Measurements from ENCODE around the gene SFPQ. TPM values are rescaled to one million over a fixed set of nuclear protein-coding genes. Genes with fewer than 3 reads are reported as not detected.
"Not testable (repeated sequence)": the region's sequence is repeated elsewhere in the genome, so short reads cannot be mapped to it uniquely, and the experiment has no call there.

SFPQ gene, protein sequence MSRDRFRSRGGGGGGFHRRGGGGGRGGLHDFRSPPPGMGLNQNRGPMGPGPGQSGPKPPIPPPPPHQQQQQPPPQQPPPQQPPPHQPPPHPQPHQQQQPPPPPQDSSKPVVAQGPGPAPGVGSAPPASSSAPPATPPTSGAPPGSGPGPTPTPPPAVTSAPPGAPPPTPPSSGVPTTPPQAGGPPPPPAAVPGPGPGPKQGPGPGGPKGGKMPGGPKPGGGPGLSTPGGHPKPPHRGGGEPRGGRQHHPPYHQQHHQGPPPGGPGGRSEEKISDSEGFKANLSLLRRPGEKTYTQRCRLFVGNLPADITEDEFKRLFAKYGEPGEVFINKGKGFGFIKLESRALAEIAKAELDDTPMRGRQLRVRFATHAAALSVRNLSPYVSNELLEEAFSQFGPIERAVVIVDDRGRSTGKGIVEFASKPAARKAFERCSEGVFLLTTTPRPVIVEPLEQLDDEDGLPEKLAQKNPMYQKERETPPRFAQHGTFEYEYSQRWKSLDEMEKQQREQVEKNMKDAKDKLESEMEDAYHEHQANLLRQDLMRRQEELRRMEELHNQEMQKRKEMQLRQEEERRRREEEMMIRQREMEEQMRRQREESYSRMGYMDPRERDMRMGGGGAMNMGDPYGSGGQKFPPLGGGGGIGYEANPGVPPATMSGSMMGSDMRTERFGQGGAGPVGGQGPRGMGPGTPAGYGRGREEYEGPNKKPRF
- 100 to 1,000 TPM; 162 to 269 TPM for total RNA-seq
- 100 to 1,000 TPM; 116 to 258 TPM for polyA plus RNA-seq
- long read RNA-seq, donor 1, transcript SFPQ-207 (2 exons, 440 nt): minor isoform, 30 of 605 reads
- long read RNA-seq, donor 1, transcript SFPQ-203 (3 exons, 1,431 nt): minor isoform, 68 of 605 reads
- long read RNA-seq, donor 1, transcript SFPQ-201 (10 exons, 3,747 nt): minor isoform, 34 of 605 reads
- long read RNA-seq, donor 1, transcript SFPQ-205 (3 exons, 2,835 nt): major isoform, 98 of 605 reads
- long read RNA-seq, donor 1, partial matches to known transcripts: 314 of 605 reads
- long read RNA-seq, donor 1, other reads (novel, unspliced or antisense): 32 of 605 reads
- long read RNA-seq, donor 2, transcript SFPQ-209 (2 exons, 339 nt): minor isoform, 8 of 305 reads
- long read RNA-seq, donor 2, transcript SFPQ-203 (3 exons, 1,431 nt): minor isoform, 42 of 305 reads
- long read RNA-seq, donor 2, transcript SFPQ-207 (2 exons, 440 nt): minor isoform, 16 of 305 reads
- long read RNA-seq, donor 2, transcript SFPQ-205 (3 exons, 2,835 nt): major isoform, 79 of 305 reads
- long read RNA-seq, donor 2, partial matches to known transcripts: 148 of 305 reads
- long read RNA-seq, donor 2, other reads (novel, unspliced or antisense): 6 of 305 reads
- long read RNA-seq, donor 3, transcript SFPQ-209 (2 exons, 339 nt): minor isoform, 21 of 424 reads
- long read RNA-seq, donor 3, transcript SFPQ-207 (2 exons, 440 nt): minor isoform, 17 of 424 reads
- long read RNA-seq, donor 3, transcript SFPQ-205 (3 exons, 2,835 nt): major isoform, 67 of 424 reads
- long read RNA-seq, donor 3, transcript SFPQ-203 (3 exons, 1,431 nt): minor isoform, 43 of 424 reads
- long read RNA-seq, donor 3, partial matches to known transcripts: 265 of 424 reads
- long read RNA-seq, donor 3, other reads (novel, unspliced or antisense): 0 of 424 reads
- long read RNA-seq, donor 4, transcript SFPQ-207 (2 exons, 440 nt): minor isoform, 29 of 452 reads
- long read RNA-seq, donor 4, transcript SFPQ-209 (2 exons, 339 nt): minor isoform, 12 of 452 reads
- long read RNA-seq, donor 4, transcript SFPQ-205 (3 exons, 2,835 nt): major isoform, 97 of 452 reads
- long read RNA-seq, donor 4, transcript SFPQ-203 (3 exons, 1,431 nt): minor isoform, 42 of 452 reads
- long read RNA-seq, donor 4, partial matches to known transcripts: 262 of 452 reads
- long read RNA-seq, donor 4, other reads (novel, unspliced or antisense): 0 of 452 reads
- long read RNA-seq, donor 5, transcript SFPQ-203 (3 exons, 1,431 nt): minor isoform, 84 of 853 reads
- long read RNA-seq, donor 5, transcript SFPQ-205 (3 exons, 2,835 nt): major isoform, 146 of 853 reads
- long read RNA-seq, donor 5, transcript SFPQ-201 (10 exons, 3,747 nt): minor isoform, 31 of 853 reads
- long read RNA-seq, donor 5, transcript SFPQ-207 (2 exons, 440 nt): minor isoform, 39 of 853 reads
- long read RNA-seq, donor 5, partial matches to known transcripts: 496 of 853 reads
- long read RNA-seq, donor 5, other reads (novel, unspliced or antisense): 25 of 853 reads

DNA sequence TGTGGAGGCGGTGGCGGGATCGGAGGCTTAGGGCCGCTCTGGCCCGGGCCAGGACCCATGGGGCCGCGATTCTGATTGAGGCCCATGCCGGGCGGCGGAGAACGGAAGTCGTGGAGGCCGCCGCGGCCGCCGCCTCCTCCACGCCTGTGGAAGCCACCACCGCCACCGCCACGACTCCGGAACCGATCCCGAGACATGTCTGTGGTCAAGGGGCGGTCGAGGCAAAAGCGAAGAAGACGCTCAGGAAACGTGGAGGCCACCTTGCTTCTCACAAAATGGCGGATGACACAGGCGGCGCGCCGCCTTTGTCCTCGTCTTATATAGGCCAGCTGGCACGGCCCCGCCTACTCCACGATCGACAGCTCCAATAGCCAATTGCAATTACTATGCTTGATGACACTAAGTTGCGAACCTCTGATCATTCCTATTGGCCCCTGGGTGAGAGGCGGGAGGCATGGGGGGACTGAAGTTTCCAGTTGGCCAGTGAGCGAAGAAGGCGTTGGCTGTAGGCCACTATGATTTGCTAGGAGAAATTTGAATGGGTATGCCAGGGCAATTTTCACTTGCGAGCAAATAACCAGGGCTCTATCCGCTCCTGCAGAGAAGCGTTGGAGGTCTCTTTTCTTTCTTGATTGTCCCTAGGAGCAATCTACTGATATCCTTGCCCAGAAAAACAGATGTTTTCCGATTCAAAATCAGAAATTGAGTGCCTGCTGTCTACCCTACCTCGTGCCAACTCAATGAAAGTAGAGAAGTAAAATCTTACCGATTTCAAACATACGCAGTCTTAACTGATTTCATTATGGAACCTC, at the start of gene SFPQ:
TSS of gene SFPQ (minus strand) at position 293 of the 812 bp plus-strand sequence. CDS start at position 197, 96 bp downstream.
- H3K9me3 ChIP-seq (ENCODE audit: control insufficient read depth in 4 of 4, insufficient read depth in 3 of 4, low read length in 3 of 4): no peaks in the 10 kb centered on the region
- peak; percentile 90 for ATAC-seq (ENCODE audit: insufficient read depth, low FRiP score)
- H3K4me3 ChIP-seq: peak within 1 kb of the TSS; percentile 98
- peak within 1 kb of the TSS; percentile 96 to 98 for H3K27ac ChIP-seq (ENCODE audit: low read depth in 1 of 2, low read length in 1 of 2)
- WGBS, 2 donors: 0 to 1% methylated on average over 49 to 50 of the region's 50 CpGs
- peak; percentile 99 to 100 (median 100) for DNase-seq
- H3K36me3 ChIP-seq (ENCODE audit: control insufficient read depth in 4 of 4, insufficient read depth in 4 of 4, low read length in 4 of 4): peaks cover 12 to 33% (median 21%) of the 10 kb centered on the region in 4 donors
- peaks cover 4 to 26% (median 13%) of the 10 kb centered on the region in 5 donors for H3K4me1 ChIP-seq (ENCODE audit: control insufficient read depth in 5 of 5, insufficient read depth in 5 of 5, low read length in 5 of 5)
- H3K27me3 ChIP-seq (ENCODE audit: control insufficient read depth in 3 of 3, insufficient read depth in 3 of 3, low read length in 2 of 3): no peaks in the 10 kb centered on the region
- no peak for TF ChIP-seq CTCF (IDR thresholded peaks at IDR 0.05; ENCODE audit: control extremely low read depth, extremely low read depth)
- peak within 1 kb of the TSS; percentile 94 for H3K9ac ChIP-seq (ENCODE audit: insufficient read depth in 1 of 2, low read length in 2 of 2)

- DNase-seq; H3K36me3 ChIP-seq (ENCODE audit: control insufficient read depth in 4 of 4, insufficient read depth in 4 of 4, low read length in 4 of 4); H3K27ac ChIP-seq (ENCODE audit: low read depth in 1 of 2, low read length in 1 of 2); H3K9ac ChIP-seq (ENCODE audit: insufficient read depth in 1 of 2, low read length in 2 of 2); ATAC-seq (ENCODE audit: insufficient read depth, low FRiP score); H3K27me3 ChIP-seq (ENCODE audit: control insufficient read depth in 3 of 3, insufficient read depth in 3 of 3, low read length in 2 of 3); H3K9me3 ChIP-seq (ENCODE audit: control insufficient read depth in 4 of 4, insufficient read depth in 3 of 4, low read length in 3 of 4); H3K4me1 ChIP-seq (ENCODE audit: control insufficient read depth in 5 of 5, insufficient read depth in 5 of 5, low read length in 5 of 5); H3K4me3 ChIP-seq: not testable (repeated sequence)
- 95 to 97% methylated on average over 2 of the region's 2 CpGs for WGBS, 2 donors
Observed at GRCh38 chr1:35236772-35237171, 43.8 kb upstream of the SFPQ start.

DNA sequence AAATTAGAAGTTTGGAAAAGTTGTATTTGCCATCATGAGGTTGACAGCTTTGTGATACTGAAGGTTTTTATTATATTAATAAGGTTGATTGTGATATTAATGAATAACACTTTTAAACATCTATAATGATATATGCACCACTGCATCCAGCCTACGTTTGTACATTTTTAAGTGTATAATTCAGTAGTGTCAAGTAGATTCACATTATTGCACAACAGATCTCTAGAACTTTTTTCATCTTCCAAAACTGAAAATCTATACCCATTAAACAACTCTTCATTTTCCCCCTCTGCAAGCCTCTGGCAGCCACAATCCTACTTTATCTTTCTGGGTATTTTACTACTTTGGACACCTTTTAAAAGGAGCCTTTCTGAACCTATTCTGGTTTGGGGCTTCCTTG, 38.3 kb upstream of the SFPQ start:
- H3K27me3 ChIP-seq (ENCODE audit: control insufficient read depth in 3 of 3, insufficient read depth in 3 of 3, low read length in 2 of 3): no peaks in the 10 kb centered on the region
- H3K36me3 ChIP-seq (ENCODE audit: control insufficient read depth in 4 of 4, insufficient read depth in 4 of 4, low read length in 4 of 4): no peaks in the 10 kb centered on the region
- no peak overlapping the region for H3K4me3 ChIP-seq
- no peak overlapping the region for H3K27ac ChIP-seq (ENCODE audit: low read depth in 1 of 2, low read length in 1 of 2)
- TF ChIP-seq CTCF (IDR thresholded peaks at IDR 0.05; ENCODE audit: control extremely low read depth, extremely low read depth): no peak
- no peak overlapping the region for H3K9ac ChIP-seq (ENCODE audit: insufficient read depth in 1 of 2, low read length in 2 of 2)
- ATAC-seq (ENCODE audit: insufficient read depth, low FRiP score) (no peak), DNase-seq (no peak)
- no peaks in the 10 kb centered on the region for H3K4me1 ChIP-seq (ENCODE audit: control insufficient read depth in 5 of 5, insufficient read depth in 5 of 5, low read length in 5 of 5)
- 59 to 71% methylated on average over 1 of the region's 1 CpG for WGBS, 2 donors
- H3K9me3 ChIP-seq (ENCODE audit: control insufficient read depth in 4 of 4, insufficient read depth in 3 of 4, low read length in 3 of 4): no peaks in the 10 kb centered on the region

Data from lung (tissue), 16 donors.